Prostate gland (tissue), 2 donors: ENCODE results near the gene GRM8. TPM values are rescaled to one million over a fixed set of nuclear protein-coding genes. Genes with fewer than 3 reads are reported as not detected.

Experiments
- DNase-seq: peaks from one replicate; pipeline ENCODE4 v3.0.0-alpha.2; 2019; ENCODE audit warnings: low spot score
- H3K27ac ChIP-seq, 2 donors: fragments of 200-600 bp; sonication (generic); 2 replicates each; pipeline ENCODE4 v1.5.1; 2017 to 2019
- H3K27me3 ChIP-seq: fragments of 200-600 bp; sonication (generic); replicated peaks from 2 replicates; pipeline ENCODE4 v1.5.1; 2019; ENCODE audit not compliant: insufficient read depth
- H3K36me3 ChIP-seq, 2 donors: fragments of 200-600 bp; sonication (generic); 1 replicate in 1 of 2; 2 replicates in 1 of 2; pipeline versions ENCODE4 v1.5.1 to v1.8.1; 2017 to 2019
- H3K4me1 ChIP-seq: fragments of 200-600 bp; sonication (generic); replicated peaks from 2 replicates; pipeline ENCODE4 v1.5.1; 2019
- H3K4me3 ChIP-seq, 2 donors: fragments of 200-600 bp; sonication (generic); 2 replicates each; pipeline ENCODE4 v1.5.1; 2017 to 2019
- H3K9me3 ChIP-seq: fragments of 200-600 bp; sonication (generic); 2 replicates; pipeline ENCODE4 v1.5.1; 2017
- CTCF ChIP-seq, 4 experiments: fragments of 200-600 bp in 2 of 4; fragments of 450-650 bp in 2 of 4; sonication (generic) in 2 of 4; IDR thresholded peaks; 1 replicate in 3 of 4; 2 replicates in 1 of 4; pipeline ENCODE4 v1.5.1; 2016 to 2019; ENCODE audit warnings: antibody characterized with exemption in 4 of 4, mild to moderate bottlenecking in 2 of 4, moderate library complexity in 2 of 4
- POLR2A ChIP-seq: fragments of 450-650 bp; IDR thresholded peaks from one replicate; pipeline ENCODE4 v1.6.1; 2016; ENCODE audit warnings: antibody characterized with exemption, mild to moderate bottlenecking
- POLR2AphosphoS5 ChIP-seq: sonication (generic); formaldehyde crosslinking; IDR thresholded peaks from one replicate; pipeline ENCODE4 v1.6.1; 2017; ENCODE audit warnings: antibody characterized with exemption
- WGBS: methylation state at CpG from one replicate; pipeline ENCODE4 v1.1.5; 2018; 5-methylcytosine and 5-hydroxymethylcytosine counted together
- intact Hi-C: fragments of 100-400 bp; cut with DNase I; formaldehyde crosslinking; loops from one replicate; pipeline ENCODE4 v1.14.2; 2022
- total RNA-seq, 2 donors: library from RNA; depleted of rRNA; stranded (reverse); fragments of >200 nt; gene quantifications; one replicate each; pipeline ENCODE4 v1.1.0, GENCODE V29; 2016

GRM8 gene
- total RNA-seq, 2 donors from 2014 or later = 1.3 to 3.7 TPM

- 92% methylated on average over 1 of the region's 1 CpG for WGBS
- no peaks in the 10 kb centered on the region for H3K9me3 ChIP-seq
- DNase-seq = no peak
- no peaks in the 10 kb centered on the region for H3K27me3 ChIP-seq
- intact Hi-C loops = no loop called here
- no peaks in the 10 kb centered on the region for H3K4me1 ChIP-seq
- H3K27ac ChIP-seq = no peak overlapping the region
- H3K4me3 ChIP-seq = no peak overlapping the region
- no peak for TF ChIP-seq CTCF (IDR thresholded peaks at IDR 0.05)
- no peak for TF ChIP-seq POLR2AphosphoS5
- no peak for TF ChIP-seq POLR2A
- H3K36me3 ChIP-seq = no peaks in the 10 kb centered on the region
Measured at GRCh38 chr7:126426652-126427051, 826.1 kb downstream of the GRM8 start.

GRCh38 chr7:126424985-126425384, 827.8 kb downstream of the GRM8 start:
- no peaks in the 10 kb centered on the region for H3K27me3 ChIP-seq
- no peak overlapping the region for H3K4me3 ChIP-seq
- no peaks in the 10 kb centered on the region for H3K9me3 ChIP-seq
- no peak for DNase-seq
- no peak overlapping the region for H3K27ac ChIP-seq
- H3K4me1 ChIP-seq = no peaks in the 10 kb centered on the region
- intact Hi-C loops = no loop called here
- 92% methylated on average over 1 of the region's 1 CpG for WGBS
- TF ChIP-seq POLR2AphosphoS5 (no peak), POLR2A (no peak), CTCF (IDR thresholded peaks at IDR 0.05) (no peak)
- no peaks in the 10 kb centered on the region for H3K36me3 ChIP-seq

- DNase-seq = no peak
- Histone ChIP-seq H3K9me3 (no peaks in the 10 kb centered on the region), H3K27me3 (no peaks in the 10 kb centered on the region), H3K36me3 (no peaks in the 10 kb centered on the region), H3K4me3 (no peak overlapping the region), H3K4me1 (no peaks in the 10 kb centered on the region), H3K27ac (no peak overlapping the region)
- WGBS = 80% methylated on average over 4 of the region's 4 CpGs
- intact Hi-C loops = no loop called here
- TF ChIP-seq POLR2A (no peak), POLR2AphosphoS5 (no peak), CTCF (IDR thresholded peaks at IDR 0.05) (no peak)
Measured at GRCh38 chr7:126419047-126419446, 833.7 kb downstream of the GRM8 start.

- Histone ChIP-seq H3K9me3 (no peaks in the 10 kb centered on the region), H3K27ac (no peak overlapping the region), H3K27me3 (no peaks in the 10 kb centered on the region), H3K36me3 (no peaks in the 10 kb centered on the region), H3K4me1 (no peaks in the 10 kb centered on the region), H3K4me3 (no peak overlapping the region)
- DNase-seq = no peak
- TF ChIP-seq POLR2A (no peak), POLR2AphosphoS5 (no peak), CTCF (IDR thresholded peaks at IDR 0.05) (no peak)
- WGBS = 75% methylated on average over 3 of the region's 3 CpGs
- intact Hi-C loops = no loop called here
Measured at GRCh38 chr7:126411821-126412383, 840.8 kb downstream of the GRM8 start.

GRCh38 chr7:126411032-126411820, 841.5 kb downstream of the GRM8 start:
- intact Hi-C loops = no loop called here
- no peak overlapping the region for H3K4me3 ChIP-seq
- no peak for TF ChIP-seq POLR2A
- no peak for TF ChIP-seq CTCF (IDR thresholded peaks at IDR 0.05)
- TF ChIP-seq POLR2AphosphoS5 = no peak
- H3K27ac ChIP-seq = no peak overlapping the region
- 74% methylated on average over 3 of the region's 3 CpGs for WGBS
- no peaks in the 10 kb centered on the region for H3K27me3 ChIP-seq
- H3K4me1 ChIP-seq = no peaks in the 10 kb centered on the region
- H3K9me3 ChIP-seq = no peaks in the 10 kb centered on the region
- no peaks in the 10 kb centered on the region for H3K36me3 ChIP-seq
- DNase-seq = no peak
